Measurements from ENCODE around the gene COL28A1.
"Not testable (repeated sequence)": the region's sequence is repeated elsewhere in the genome, so short reads cannot be mapped to it uniquely, and the experiment has no call there.

Gene COL28A1

GRCh38 chr7:7408001-7408770 is 127.5 kb downstream of the COL28A1 start:
- DNase-seq, result no peak

DNA sequence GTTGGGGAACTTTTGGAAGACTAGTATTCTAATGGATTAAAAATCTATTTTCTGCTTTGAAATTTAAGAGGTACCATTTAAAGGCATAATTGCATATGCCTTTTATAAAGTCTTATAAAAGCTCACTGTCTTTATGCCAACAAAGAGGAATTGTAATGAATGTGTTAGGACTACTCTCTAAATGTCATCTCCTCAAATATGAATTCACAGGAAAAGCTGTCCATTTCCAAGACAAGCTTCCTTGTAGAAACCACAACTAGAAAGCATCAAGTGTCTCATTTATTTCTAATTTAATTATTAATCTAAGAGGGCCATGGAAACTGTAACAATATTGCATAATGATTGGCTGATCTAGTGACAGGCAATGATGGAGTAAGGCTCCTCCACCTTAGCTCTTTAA is 130.2 kb downstream of the COL28A1 start:
- no peak for DNase-seq

- no peak for DNase-seq
Measured at GRCh38 chr7:7399707-7400106, 136.0 kb downstream of the COL28A1 start.

DNA sequence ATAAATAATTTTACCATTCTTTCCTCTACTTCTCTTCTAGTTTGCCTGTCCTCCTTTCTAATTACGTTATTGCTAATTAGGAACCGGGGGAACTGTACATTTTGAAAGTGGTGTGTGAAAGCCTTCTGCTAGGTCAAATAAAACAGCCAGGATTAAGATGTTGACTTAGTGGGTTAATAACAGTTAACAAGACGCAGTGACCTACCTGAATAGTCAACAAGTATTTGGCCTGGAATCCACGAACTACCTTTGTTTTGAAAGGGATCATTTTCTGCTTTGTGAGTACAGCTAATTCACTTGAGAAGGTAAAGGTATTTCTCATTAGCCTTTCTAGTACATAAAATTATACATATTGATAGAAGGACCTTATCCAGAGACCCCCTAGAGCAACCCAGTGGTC is 139.9 kb downstream of the COL28A1 start:
- DNase-seq, result no peak

GRCh38 chr7:7388164-7388563 is 147.5 kb downstream of the COL28A1 start:
- DNase-seq, result not testable (repeated sequence)

GRCh38 chr7:7385421-7385820 is 150.3 kb downstream of the COL28A1 start:
- no peak for DNase-seq

- DNase-seq, result no peak
Measured at GRCh38 chr7:7384228-7384627, 151.4 kb downstream of the COL28A1 start.

- no peak for DNase-seq
Measured at GRCh38 chr7:7375538-7375937, 160.1 kb downstream of the COL28A1 start.

GRCh38 chr7:7370076-7370475 is 165.6 kb downstream of the COL28A1 start:
- no peak for DNase-seq

GRCh38 chr7:7369134-7369533 is 166.5 kb downstream of the COL28A1 start:
- no peak for DNase-seq

DNA sequence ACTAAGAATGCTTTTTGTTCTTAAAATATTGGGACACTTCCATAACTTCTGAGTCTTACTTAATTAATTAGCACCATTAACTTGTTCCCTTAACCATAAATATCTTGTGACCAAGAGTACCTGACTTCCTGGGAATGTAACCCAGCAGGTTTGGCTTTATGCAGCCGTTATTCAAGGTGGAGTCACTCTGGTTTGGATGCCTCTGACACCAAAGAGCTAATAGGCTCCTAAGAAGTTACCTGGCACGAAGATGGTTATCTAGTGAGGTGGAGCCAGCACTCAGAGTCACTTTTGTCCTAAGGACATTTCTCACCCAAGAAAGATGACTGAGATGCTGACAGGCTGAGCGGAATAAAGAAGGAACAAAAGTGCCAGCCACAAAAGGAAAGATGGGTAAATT is 181.0 kb downstream of the COL28A1 start:
- DNase-seq, result no peak

DNA sequence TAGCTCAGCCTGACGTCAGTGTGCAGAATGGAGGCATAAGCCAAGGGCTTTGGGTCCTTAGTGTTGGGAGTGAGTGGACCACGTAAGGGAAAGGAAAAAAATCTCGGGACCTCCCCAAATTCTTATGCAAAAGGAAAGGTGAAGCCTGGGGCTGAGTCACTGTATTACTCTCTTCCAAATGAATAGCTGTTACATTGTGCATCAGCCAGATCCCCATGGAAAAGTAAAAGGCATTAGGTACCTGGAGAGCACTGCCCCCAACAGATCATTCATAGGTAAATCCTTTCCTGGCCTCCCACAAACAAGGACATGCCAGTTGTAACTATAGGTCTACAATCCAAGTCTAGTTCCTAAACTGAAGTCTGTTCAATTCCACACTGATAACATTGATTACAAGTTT is 182.8 kb downstream of the COL28A1 start:
- DNase-seq, result no peak

- no peak for DNase-seq
Measured at GRCh38 chr7:7351832-7352231, 183.8 kb downstream of the COL28A1 start.

GRCh38 chr7:7351156-7351555 is 184.5 kb downstream of the COL28A1 start:
- no peak for DNase-seq

GRCh38 chr7:7349156-7349555 is 186.5 kb downstream of the COL28A1 start:
- no peak for DNase-seq

- DNase-seq, result no peak
Measured at GRCh38 chr7:7347045-7347444, 188.6 kb downstream of the COL28A1 start.

- no peak for DNase-seq
Measured at GRCh38 chr7:7344583-7344982, 191.1 kb downstream of the COL28A1 start.

DNA sequence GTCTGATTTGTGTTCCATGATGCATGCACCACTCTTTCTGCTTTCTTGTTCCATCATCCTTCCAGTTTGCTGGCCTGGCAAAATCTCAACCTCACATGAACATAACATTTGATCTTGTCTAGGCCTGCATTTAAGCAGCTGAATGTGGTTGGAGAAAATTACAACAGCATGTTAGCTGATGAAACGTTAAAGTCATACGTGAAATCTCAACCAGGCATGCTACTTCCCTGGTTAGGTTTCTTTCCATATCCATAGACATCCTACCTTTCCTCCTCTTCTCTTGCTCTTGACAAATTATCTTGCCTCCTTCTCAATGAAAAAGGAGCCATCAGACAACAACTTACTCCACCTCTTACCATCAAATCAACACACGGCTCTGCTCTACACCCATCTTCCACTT is 199.8 kb downstream of the COL28A1 start:
- DNase-seq, result no peak

GRCh38 chr7:7335215-7335614 is 200.5 kb downstream of the COL28A1 start:
- DNase-seq, result no peak

DNA sequence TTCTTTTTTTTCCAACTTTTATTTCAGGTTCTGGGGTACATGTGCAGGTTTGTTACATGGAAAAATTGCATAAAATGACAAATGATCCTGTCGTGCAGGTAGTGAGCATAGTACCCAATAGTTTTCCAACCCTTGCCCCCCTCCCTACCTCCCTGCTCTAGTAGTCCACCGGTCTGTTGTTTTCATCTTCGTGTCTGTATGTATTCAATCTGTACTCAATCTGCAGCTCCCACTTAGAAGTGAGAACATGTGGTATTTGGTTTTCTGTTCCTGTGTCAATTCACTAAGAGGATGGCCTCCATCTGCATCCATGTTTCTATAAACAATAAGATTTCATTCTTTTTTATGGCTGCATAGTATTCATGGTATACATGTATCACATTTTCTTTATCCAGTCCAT is 202.1 kb downstream of the COL28A1 start:
- no peak for DNase-seq

GRCh38 chr7:7331523-7331922 is 204.2 kb downstream of the COL28A1 start:
- DNase-seq, result no peak

- no peak for DNase-seq
Measured at GRCh38 chr7:7330997-7331396, 204.7 kb downstream of the COL28A1 start.

GRCh38 chr7:7329326-7329725 is 206.3 kb downstream of the COL28A1 start:
- no peak for DNase-seq

DNA sequence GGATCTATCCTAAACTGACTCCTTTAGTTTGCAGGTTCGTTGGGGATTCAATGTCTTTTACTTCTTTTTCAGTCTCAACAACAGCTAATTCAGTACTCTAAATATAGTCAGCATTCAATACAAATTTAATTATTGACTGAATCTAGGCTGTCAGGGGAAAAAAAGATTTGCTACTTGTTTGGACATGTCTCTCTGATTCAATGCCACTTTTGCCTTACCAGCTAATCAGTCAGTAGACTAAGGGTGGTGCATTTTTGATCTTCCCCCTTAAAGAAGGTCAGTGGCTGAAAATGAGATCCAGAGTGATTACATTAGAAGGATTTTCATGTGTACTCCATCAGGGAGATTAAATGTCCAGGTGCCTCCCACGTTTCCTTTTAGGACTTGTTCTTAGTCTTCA is 208.2 kb downstream of the COL28A1 start:
- DNase-seq, result no peak

- no peak for DNase-seq
Measured at GRCh38 chr7:7324698-7325097, 211.0 kb downstream of the COL28A1 start.

Data from activated naive CD4-positive, alpha-beta T cell (primary cell).